GM18907 (cell line): Measurements from ENCODE around the gene FAM20A.

Experiments used
- ATAC-seq: cut with Tn5 transposase; IDR thresholded peaks from one replicate; pipeline ENCODE4 v1.9.1; 2021; ENCODE audit warnings: mild to moderate bottlenecking, moderate library complexity; ENCODE audit not compliant: unreplicated experiment

FAM20A gene

DNA sequence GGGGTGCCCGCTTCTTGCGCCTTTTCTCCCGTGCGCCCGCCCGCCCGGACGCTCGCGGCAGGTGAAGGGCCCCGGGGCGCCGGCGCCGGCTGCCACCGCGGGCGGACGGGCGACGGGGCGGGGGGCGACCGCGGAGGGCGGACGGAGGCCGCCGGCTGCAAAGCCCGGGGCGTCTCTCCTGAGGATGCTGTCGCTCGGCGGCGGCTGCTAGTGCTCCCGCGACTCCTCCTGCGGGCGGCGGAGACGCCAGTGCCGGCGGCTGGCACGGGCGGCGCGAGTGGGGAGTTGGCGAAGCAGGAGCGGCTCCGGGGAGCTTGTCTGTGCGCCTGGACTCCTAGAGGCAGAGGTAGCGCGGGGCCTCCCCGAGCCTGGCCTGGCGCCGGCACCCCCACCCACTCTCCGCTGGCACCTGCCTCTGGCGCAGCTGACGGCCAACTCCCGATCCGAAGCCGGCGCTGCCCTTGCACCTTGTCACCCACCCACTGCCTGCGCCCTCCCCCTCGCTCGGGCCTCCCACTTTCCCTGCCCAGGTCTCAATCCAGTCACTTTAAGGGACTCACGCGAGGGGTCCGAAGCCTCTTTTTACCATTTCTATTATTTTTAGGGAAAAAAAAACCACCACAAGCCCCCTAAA lies at the start of gene FAM20A:
Gene FAM20A, minus strand, starts transcription at position 437 of the 634 bp plus-strand sequence. CDS start 701 bp downstream, outside the sequence.
- no peak for ATAC-seq

DNA sequence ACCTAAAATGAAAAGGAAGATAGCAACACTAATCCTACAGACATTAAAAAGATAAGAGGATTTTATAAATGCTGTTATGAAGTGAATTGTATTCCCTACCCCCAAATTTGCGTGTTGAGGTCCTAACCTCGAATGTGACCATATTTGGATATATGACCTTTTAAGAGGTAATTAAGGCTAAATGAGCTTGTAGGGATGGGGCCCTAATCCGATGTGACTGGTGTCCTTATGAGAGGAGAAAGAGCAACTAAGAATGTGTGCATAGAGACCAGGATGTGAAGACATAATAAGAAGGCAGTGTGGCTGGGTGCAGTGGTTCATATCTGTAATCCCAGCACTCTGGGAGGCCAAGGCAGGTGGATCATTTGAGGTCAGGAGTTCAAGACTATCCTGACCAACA lies 48.2 kb upstream of the FAM20A start:
- no peak for ATAC-seq

DNA sequence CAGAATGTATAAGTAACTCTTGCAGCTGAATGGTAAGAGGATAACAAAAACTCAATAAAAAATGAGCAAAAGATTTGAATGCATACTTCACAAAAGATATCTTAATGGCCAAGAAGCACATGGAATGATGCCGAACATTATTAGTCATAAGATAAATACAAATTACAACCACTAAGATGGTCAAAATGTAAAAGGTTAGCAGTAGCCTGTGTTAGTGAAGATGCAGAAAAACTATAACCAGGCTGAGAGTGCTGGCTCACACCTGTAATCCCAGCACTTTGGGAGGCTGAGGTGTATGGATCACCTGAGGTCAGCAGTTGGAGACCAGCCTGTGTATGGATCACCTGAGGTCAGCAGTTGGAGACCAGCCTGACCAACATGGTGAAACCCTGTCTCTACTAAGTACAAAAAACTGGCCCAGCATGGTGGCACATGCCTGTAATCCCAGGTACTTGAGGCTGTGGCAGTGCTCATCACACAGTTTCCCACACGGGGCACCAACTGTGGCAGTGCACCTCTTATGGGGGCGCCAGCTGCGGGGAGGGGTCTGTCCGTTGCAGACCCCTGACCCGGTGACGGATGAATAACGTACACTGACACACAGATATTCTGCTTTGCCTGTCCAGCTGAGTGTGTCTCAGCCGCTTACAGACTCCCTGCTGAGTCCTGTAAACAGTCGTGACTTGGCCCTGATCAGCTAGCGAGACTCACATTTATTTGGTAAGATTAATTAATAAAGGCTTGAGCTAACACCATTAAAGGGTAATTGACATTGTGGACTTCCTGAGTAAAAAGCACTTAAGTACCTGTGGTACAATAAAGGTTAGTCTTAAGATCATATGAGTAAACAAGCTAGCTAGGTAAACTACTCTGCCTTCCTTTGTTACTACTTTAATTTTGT lies 45.7 kb upstream of the FAM20A start:
- no peak for ATAC-seq

DNA sequence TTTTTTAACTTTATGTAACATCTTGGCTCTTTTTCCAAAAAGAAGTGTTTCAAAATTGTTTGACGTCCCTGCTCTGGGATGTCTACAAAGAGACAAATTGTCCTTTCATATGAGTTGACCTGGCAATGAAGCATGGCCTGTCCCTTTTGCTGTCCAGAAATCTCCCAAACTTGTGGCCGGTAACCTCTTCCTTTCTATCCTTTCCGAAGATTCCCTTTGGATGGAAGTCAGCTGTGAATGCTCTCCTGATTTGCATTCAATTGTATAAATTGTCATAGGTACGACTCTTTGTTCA lies 40.9 kb upstream of the FAM20A start:
- no peak for ATAC-seq

DNA sequence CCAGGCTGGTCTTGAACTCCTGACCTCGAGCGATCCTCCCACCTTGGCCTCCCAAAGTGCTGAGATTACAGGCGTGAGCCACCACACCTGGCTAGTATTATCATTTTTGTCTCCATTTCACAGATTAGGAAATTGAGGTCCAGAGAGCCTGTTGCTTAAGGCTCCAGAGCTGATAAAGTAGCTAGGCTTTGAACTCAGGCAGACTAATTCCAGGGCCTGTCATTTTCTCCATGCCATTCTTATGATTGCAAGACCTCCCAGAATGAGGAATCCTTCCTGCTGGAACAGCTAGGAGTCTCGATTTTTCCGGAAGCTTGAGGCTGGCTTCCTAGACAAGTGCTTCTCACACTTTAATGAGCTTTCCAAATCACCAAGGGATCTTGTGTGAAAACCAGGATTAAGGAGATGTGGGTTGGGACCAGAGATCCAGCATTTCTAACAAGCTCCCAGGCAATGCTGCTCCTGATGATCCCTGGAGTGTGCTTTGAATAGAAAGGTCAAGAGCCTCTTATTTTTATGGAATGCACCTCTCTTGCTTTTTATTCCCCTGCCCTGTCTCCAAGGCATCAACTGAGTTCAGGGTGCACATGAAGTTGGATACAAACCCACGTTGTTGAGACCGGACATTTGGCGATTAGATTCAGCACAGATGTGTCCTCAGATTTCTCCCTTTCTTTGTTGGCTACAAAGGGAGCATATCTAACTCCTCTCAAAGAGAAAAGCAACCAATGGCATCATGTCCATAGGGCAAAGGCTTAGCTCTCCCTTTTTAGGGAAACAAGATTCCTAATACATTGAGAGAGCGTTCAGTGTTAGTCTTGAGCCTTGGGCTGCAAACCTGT lies 40.3 kb upstream of the FAM20A start:
- ATAC-seq, result no peak

DNA sequence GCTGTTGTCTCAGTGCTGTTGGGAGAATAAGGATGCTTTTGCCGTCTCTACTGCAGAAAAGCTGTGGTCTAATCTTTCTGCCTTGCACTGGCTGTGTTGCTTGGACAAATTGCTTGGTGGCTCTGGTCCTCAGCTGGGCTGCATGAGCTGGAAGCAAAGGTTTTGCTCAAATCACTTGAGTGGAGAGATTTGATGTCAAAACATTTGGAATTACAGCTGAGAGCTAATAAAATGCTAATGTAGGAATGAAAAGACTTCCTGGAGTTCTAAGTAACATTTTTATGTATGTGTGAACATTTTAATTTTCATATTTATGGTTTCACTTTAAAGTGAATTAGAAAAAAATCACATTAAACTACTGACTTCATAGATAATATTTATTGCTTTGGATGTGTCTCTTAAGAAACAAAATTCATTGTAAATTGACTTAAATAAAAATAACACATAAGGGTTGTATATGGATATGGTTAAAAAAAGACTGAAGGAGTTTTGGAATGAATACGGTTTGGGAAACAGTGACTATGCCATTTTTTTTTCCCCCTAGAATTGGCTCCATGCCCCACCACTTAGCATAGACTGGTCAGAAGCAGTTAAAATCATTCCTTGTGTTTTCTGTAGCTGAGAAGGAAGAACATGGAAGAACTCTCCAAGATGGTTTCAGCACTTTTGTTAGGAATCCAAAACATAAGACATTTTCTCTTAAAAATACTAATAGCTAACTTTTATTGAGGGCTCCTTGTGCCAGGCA lies 39.2 kb upstream of the FAM20A start:
- ATAC-seq, result no peak

DNA sequence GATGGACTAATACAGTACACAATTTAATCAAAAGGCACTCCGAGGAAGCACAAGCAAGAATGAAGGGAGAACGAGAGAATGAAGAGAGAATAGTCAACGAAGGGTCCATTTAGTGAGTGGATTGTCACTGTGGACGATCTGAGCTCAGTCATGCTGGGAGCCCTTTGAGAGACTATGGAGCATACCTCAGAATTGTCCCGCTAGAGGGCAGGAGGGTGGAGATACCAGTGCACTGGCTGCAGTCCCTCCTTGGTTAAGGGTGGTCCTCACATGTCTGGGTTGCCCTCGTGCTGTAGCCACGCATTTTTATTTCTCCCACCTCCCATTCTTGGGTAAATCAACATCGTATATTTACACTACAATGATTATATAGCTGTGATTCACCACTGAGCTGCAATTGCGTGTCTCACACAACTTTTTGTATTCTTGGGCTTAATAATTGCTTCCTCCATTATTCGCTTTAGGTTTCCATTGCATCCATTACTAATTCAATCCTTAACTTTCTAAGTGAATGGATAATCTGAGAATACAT lies 33.2 kb upstream of the FAM20A start:
- no peak for ATAC-seq

DNA sequence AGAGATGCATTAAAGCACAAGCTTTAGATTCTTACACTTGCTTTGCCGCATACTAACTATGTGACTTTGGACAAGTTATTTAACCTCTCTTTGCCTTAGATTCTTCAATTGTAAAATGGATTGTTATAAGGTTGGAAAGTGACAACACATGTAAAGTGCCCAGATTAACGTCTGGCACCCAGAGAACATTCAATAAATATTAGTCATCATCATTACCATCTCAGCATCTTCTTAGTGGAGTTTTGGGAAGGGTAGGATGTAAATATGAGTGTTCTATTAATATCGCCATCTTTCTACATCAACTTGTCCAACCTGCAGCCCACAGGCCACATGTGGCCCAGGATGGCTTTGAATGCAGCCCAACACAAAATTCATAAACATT lies 27.4 kb upstream of the FAM20A start:
- ATAC-seq, result no peak

DNA sequence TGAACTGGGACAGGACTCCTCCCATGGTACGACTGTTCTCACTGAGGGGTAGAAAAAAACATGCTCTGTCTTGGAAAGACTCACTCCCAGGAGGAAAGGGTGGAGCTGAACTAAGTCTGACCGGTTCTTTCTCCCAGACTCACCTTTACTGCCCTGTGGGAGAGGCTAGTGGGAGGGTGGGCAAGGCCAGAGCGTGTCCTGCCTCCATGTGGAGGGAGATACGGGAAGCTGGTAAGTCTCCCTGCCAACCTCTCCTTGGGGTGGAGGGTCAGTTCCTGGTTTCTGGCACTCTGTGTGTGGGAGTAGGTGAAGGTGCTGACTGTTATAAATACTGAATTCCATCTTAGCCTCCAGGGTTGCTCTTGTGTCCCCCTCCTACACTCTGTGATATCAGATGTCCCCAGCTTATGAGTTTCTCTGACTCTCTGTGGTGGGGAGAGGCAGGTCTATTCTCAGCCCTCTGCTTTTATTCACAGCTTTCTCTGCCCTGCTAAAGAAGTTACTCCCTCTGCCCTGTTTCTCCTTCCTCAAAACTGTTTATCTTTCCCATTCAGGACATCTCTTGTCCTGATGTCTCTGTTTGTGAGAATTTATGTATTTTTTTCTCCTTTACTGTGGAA lies 26.9 kb upstream of the FAM20A start:
- ATAC-seq, result no peak

DNA sequence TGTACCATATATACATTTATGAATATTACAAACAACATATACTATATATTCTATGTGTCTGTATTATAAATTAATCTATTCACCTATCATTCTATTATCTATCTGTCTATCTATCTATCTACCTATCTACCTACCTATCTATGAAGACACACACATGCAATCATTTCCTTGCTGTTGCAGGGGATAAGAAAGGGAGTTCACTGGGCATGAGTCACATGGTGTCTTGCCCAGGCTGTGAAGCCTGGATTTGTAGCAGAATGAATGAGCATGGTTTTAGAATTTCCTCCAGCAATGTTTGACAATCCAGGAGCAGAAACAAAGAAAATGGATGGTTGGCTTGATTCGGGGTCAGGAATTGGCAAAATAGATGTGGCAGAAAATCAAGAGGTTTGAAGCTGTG lies 23.2 kb upstream of the FAM20A start:
- no peak for ATAC-seq

DNA sequence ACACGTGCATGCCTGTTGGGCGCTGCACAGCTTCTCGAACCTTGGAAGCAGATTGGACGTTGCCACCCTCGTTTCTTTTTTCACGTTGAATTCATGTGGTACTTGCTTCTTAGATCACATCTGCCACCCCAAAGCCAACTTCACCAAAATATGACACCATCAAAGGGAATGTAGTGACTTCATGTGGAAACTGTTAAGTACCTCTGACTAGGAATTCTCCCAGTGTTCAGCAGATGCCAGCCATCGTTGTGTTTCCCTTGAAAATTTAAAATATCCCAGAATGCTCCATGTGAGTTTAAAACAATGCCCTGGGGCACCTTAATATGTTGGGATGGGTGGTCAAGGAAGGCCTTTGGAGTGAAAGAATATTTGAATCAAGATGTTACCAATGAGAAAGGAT lies 22.6 kb upstream of the FAM20A start:
- no peak for ATAC-seq

DNA sequence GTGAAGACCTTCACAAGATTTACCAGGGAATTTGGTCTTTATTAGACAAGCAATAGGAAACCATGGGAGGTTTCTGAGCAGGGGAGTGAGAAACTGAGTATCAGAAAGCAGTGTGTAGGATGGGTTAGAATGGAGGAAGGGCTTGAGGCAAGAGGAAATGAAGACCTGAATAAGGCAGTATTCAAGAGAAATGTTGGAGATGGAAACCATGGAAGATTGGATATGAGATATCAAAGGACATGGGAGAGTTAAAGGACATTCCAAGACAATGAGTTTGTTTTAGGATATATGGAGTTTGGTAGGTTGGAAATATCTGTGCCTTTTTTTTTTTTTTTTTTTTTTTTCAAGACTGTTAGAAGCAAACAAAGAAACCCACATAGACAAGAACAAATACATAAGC lies 21.3 kb upstream of the FAM20A start:
- no peak for ATAC-seq

DNA sequence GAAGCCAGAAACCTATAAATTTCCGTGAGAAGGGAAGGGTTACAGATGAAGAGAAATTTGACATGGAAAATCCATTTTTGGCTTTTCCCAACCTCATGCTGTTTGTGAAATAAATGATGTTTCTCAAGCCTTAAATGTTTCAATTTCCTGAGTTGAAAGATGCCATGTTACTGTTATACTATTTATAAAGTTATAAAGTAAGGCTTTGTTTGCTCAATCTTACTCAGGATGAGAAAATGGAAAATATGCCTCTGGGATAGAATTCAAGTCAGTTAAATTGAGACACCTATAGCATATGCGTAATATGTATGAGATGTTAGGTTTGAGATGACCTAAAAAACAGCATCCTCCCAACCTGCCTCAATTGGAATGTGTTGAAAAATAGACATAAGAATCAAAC lies 19.9 kb upstream of the FAM20A start:
- ATAC-seq, result no peak

DNA sequence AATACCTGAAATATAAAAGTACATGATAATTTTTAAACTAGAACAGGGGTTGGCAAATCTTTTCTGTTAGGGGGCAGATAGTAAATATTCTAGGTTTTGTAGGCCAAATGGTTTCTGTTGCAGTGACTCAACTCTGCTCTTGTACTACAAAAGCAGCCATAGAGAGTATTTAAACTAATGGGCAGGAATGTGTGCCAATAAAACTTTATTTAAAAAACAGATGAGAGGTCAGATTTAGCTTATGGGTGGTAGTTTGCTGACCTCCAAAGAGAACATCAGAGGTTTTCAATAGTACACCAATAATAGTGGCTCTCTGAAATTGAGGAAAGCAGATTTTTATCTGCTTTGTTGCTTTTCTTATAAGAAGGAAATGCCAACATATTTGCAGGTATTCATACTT lies 15.2 kb upstream of the FAM20A start:
- no peak for ATAC-seq

DNA sequence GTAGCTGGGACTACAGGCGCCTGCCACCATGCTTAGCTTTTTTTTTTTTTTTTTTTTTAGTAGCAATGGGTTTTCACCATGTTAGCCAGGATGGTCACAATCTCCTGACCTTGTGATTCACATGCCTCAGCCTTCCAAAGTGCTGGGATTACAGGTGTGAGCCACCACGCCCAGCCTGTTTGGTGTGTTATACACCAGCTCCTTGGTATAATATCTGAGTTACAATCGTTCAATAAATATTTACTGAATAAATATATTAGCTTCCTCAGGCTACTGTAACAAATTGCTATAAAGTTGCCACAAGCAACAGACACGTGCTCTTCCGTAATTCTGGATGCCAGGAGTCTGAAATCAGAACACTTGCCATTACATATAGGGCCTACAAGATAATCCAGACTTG lies 13.6 kb upstream of the FAM20A start:
- no peak for ATAC-seq

DNA sequence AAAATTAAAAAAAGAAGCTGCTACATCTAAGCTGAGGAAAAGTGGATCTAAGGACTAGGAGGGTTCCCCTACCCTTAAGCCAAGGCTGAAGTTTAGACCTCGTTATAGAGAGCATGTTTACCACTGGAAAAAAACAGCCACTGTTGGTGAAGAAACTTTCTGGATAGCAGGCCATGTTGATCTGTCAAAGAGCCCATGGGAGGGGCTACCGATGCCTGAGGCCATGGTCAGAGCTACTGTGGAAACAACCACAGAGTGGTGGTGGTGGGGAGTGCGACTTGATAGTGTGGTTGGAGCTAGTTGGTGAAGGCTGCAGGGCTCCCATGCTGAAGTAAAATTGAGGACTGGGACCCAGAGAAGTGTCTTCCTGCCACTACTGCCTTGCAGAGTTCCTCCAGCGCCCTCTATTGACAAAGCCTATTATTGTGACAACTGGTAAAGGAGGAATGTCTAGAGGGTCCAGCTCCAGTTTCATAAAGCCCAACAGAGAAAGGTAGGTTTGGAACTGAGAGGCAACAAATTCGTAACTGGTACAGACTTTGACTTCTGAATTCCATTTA lies 12.7 kb upstream of the FAM20A start:
- no peak for ATAC-seq

DNA sequence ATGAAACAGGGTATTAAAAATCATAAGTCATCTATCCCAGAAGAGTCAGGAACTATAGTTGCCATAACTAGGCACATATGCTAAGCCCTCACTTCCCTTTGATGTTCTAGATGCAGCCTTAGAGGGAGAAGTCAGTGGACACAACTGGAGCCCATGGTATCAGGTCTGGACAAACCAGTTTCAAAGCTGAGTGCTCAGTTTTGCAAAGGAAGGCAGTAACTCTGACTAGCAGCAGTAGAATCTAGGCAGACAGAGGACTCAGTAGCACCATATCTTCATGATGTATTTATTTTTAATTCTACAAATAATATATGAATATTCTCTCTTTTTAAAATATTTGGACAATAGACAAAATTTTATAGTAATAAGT lies 11.7 kb upstream of the FAM20A start:
- no peak for ATAC-seq

DNA sequence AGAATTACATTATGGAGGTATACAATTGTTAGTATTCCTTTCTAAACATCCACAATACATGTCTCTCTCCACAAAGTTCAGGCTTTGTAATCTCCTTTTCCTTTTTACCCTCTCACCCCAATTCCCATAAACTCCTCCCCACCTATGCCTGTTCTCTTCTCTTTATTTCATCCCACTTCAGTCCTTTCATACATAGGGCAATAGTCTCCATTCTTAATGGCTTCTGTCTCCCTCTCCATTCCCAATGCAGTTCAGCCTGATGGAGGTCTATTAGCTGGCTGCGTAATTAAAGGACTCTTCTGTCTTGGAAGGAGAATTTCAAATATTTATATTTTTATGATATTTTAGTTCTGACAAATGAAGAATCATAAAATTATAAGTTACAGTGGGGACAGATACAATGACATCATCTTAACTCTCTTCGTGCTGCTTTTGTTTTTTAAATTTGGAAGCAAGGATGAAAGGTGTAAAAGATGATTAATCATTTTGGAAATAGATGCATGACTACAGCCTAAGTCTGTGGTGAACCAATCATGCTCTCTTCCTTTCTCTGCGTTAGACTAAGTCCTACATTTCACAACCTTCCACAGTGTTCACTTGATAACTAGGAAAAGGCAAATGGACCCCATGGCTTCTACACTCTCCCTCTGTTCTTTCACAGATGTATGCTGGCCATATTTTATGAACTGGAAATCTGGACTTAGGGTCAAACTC lies 11.2 kb upstream of the FAM20A start:
- ATAC-seq, result no peak

DNA sequence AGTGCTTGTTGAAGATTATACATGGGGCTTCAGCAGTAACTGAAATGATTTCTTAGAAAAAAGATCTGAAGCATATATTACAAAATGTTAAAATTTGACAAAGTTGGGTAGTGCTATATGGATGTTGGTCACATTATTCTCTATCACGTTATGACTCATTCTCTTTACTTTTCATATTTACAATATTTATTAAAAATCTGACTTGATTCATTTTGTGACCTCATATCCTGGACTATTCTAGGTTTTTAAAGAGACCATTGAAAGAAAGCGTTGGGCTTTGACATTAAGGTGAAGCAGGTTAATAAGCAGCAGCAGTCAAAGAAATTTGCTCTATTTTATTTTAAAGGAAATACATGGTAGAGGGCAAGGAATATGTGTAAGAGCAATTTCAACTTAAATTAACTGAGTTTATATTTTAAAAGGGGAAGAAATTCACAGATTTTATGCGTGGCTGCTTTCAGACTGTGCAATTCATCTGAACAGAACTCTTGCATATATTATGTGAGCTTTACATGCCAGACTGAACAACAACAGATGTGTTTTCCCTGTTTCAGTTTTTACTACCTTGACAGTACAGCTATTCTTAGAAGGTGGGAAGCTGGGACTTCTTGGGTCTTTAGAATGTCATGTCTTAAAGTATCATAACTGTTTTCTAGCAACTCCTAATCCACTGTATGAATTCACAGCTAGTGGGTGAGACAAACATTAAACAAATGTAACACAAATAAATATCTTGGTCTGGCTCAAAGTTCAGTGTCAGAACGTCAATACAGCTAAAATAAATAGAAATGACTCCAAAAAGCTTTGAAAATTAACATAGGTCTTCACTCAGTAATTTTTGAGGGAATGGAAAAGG lies 10.4 kb upstream of the FAM20A start:
- no peak for ATAC-seq
